ENCODE results near the gene MROH8. TPM values are rescaled to one million over a fixed set of nuclear protein-coding genes. Genes with fewer than 3 reads are reported as not detected.

MROH8 gene
- total and polyA plus RNA-seq, 4 donors = 4.8 to 11.1 (median 8.2) TPM

DNA sequence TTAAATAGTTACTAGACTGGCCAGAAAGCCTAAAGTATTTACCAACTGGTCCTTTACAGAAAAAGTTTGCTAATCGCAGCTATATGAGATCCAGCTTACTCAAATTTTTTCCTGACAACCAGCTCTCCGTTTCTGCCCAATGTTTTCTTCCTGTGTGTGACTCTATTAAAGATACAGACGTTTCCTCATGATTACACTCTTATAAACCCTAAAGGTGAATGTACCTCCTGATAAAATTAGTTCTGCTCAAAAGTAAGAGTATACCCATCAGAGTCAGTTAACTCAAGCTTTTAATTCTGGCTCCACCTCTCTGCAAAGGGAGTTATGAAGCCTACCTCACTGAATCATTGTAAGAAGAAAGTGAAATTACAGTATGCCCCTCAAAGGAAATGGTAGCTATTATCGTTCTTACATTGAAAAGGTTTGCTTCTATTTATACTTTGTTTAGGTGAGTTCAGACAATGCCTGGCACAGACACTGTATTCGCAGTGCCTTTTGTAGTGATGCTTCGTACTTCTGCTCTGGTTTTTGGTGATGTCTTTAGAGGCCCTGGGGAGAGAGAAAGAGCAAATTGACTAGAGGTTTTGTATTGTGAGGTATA, 10.2 kb upstream of the MROH8 start:
- Histone ChIP-seq H3K4me1 (ENCODE audit: control insufficient read depth, insufficient read depth, low read length) (peaks cover 25% of the 10 kb centered on the region), H3K27ac (ENCODE audit: low read depth, low read length) (no peak overlapping the region)

DNA sequence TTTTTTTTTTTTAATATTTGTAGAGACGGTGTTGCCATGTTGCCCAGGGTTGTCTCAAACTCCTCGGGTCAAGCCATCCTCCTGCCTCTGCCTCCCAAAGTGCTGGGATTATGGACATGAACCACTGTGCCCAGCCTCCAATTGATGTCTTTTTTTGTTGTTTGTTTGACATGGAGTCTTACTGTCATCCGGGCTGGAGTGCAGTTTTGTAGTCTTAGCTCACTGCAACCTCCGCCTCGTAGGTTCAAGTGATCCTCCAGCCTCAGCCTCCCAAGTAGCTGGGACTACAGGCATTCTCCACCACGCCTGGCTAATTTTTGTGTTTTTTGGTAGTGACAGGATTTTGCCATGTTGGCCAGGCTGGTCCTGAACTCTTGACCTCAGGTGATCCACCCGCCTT, 9.4 kb upstream of the MROH8 start:
- Histone ChIP-seq H3K27ac (ENCODE audit: low read depth, low read length) (no peak overlapping the region), H3K4me1 (ENCODE audit: control insufficient read depth, insufficient read depth, low read length) (peaks cover 19% of the 10 kb centered on the region)
- WGBS (ENCODE audit: insufficient coverage) = 100% methylated on average over 2 of the region's 7 CpGs

More for the DNA sequence above, 10.2 kb upstream of the MROH8 start:
- H3K27me3 ChIP-seq (ENCODE audit: control insufficient read depth, insufficient read depth, low read length) = no peaks in the 10 kb centered on the region
- WGBS (ENCODE audit: insufficient coverage) = 80% methylated on average over 3 of the region's 6 CpGs
- no peak for DNase-seq (ENCODE audit: low read depth in 4 of 6, low spot score in 6 of 6)
- peaks cover 40% of the 10 kb centered on the region for H3K36me3 ChIP-seq (ENCODE audit: control insufficient read depth, insufficient read depth, low read length)
- H3K9me3 ChIP-seq (ENCODE audit: control insufficient read depth, insufficient read depth, low read length) = no peaks in the 10 kb centered on the region
- H3K4me3 ChIP-seq (ENCODE audit: low read depth, low read length) = no peak overlapping the region

DNA sequence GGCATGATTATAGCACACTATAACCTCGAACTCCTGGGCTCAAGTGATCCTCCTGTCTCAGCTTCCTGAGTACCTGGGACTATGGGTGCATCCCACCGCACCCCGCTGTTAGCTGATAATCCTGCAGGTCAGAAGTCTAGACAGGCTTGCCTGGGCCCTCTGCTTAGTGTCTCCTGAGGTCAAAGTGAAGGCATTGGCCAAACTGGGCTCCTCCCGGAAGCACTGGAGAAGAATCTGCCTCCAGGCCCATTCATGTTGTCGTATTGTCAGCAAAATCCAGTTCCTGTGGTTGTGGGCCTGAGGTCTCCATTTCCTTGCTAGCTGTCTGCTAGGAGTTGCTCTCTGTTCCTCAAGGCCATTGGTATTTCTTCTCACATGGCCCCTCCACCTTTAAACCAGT, 6.3 kb upstream of the MROH8 start:
- Histone ChIP-seq H3K27ac (ENCODE audit: low read depth, low read length) (no peak overlapping the region), H3K4me3 (ENCODE audit: low read depth, low read length) (no peak overlapping the region), H3K4me1 (ENCODE audit: control insufficient read depth, insufficient read depth, low read length) (no peaks in the 10 kb centered on the region), H3K9me3 (ENCODE audit: control insufficient read depth, insufficient read depth, low read length) (no peaks in the 10 kb centered on the region), H3K36me3 (ENCODE audit: control insufficient read depth, insufficient read depth, low read length) (peaks cover 35% of the 10 kb centered on the region), H3K27me3 (ENCODE audit: control insufficient read depth, insufficient read depth, low read length) (no peaks in the 10 kb centered on the region)
- DNase-seq (ENCODE audit: low read depth in 4 of 6, low spot score in 6 of 6) = no peak
- WGBS (ENCODE audit: insufficient coverage) = 98% methylated on average over 5 of the region's 5 CpGs

More for the DNA sequence above, 9.4 kb upstream of the MROH8 start:
- no peak for DNase-seq (ENCODE audit: low read depth in 4 of 6, low spot score in 6 of 6)
- no peaks in the 10 kb centered on the region for H3K9me3 ChIP-seq (ENCODE audit: control insufficient read depth, insufficient read depth, low read length)
- H3K4me3 ChIP-seq (ENCODE audit: low read depth, low read length) = no peak overlapping the region
- H3K27me3 ChIP-seq (ENCODE audit: control insufficient read depth, insufficient read depth, low read length) = no peaks in the 10 kb centered on the region
- H3K36me3 ChIP-seq (ENCODE audit: control insufficient read depth, insufficient read depth, low read length) = peaks cover 41% of the 10 kb centered on the region

DNA sequence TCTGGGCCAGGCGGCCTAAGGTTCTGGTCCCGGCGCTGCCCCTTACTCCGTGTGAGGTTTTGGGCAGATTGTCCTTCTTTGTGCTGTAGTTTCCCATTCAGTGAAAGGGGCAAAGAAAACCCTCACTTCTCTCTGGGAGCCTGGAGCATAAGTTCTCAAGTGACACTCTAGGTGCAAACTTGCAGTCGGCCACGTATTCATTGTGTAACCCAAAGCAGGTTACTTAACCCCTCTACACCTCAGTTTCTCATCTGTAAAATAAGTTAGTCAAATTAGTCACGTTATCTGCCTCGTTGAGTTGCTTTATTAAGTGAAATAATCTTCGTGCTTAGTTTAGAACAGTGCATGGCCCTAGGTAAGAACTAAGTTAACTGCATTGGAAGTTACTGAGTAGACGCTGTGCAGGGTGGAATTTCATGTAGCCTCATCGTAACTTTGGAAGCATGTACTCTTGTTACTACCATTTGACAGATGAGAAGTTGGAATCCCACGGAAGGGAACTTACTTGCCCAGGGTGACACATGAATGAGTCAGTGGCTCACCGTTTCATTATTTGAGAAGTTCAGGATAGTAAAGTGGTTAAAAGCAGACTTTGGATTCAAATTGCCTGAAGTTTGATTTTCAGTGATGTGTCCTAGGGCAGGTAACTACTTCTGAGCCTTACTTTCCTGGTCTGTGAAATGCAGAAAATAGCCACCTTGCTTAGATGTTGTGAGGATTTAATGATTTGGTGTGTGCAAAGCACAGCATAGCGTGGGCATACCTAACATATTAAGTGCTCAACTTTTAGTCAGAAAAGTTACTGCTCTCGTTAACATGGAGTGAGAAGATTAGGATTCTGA, 556 bp upstream of the MROH8 start:
- Histone ChIP-seq H3K9me3 (ENCODE audit: control insufficient read depth, insufficient read depth, low read length) (no peaks in the 10 kb centered on the region), H3K4me1 (ENCODE audit: control insufficient read depth, insufficient read depth, low read length) (peaks cover 5% of the 10 kb centered on the region), H3K27me3 (ENCODE audit: control insufficient read depth, insufficient read depth, low read length) (no peaks in the 10 kb centered on the region), H3K4me3 (ENCODE audit: low read depth, low read length) (peak overlapping the region; percentile 96), H3K36me3 (ENCODE audit: control insufficient read depth, insufficient read depth, low read length) (peaks cover 7% of the 10 kb centered on the region), H3K27ac (ENCODE audit: low read depth, low read length) (peak overlapping the region; percentile 99)
- 12% methylated on average over 13 of the region's 15 CpGs for WGBS (ENCODE audit: insufficient coverage)
- DNase-seq (ENCODE audit: low read depth in 4 of 6, low spot score in 6 of 6) = no peak

DNA sequence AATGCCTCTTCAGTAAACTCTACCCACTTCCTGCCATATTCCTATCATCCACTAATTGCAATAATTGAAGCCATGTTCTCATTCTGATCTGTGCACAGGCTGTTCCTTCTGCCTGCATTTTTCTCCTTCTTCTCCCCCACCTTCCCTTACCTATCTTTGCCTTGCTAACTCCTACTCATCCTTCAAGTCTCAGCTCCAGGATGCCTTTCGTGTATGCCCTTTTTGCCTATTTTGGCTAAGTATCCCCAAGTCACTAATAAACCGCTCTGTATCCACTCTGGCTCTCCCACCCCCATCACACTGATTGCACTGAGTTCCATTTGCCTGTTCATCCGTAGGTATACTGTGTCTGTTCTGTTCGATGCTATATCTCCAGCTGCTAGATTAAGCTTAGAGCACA, 6.5 kb downstream of the MROH8 start:
- H3K9me3 ChIP-seq (ENCODE audit: control insufficient read depth, insufficient read depth, low read length) = no peaks in the 10 kb centered on the region
- H3K4me1 ChIP-seq (ENCODE audit: control insufficient read depth, insufficient read depth, low read length) = peaks cover under 1% of the 10 kb centered on the region
- no peak overlapping the region for H3K4me3 ChIP-seq (ENCODE audit: low read depth, low read length)
- WGBS (ENCODE audit: insufficient coverage) = 90% methylated on average over 2 of the region's 4 CpGs
- H3K27ac ChIP-seq (ENCODE audit: low read depth, low read length) = no peak overlapping the region
- H3K27me3 ChIP-seq (ENCODE audit: control insufficient read depth, insufficient read depth, low read length) = no peaks in the 10 kb centered on the region
- no peaks in the 10 kb centered on the region for H3K36me3 ChIP-seq (ENCODE audit: control insufficient read depth, insufficient read depth, low read length)
- DNase-seq (ENCODE audit: low read depth in 4 of 6, low spot score in 6 of 6) = peak in 1 of 6 donors; percentile 41

DNA sequence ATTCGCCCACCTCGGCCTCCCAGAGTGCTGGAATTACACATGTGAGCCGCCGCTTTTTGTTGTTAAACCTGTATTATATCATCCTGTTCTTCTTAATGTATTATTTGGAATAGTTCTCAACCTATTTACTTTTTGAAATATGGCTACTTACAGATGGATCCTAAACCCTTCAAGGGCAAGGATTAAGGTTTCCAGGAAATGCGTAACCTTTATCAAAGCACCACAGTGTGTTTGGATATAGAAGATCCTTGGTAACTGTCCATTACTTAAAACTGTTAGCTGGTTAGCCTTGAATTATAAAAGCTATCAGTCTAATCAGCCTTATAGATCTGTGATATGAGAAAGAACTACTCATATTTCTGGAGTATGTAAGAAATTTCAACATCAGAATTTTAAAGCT, 12.5 kb downstream of the MROH8 start:
- Histone ChIP-seq H3K27me3 (ENCODE audit: control insufficient read depth, insufficient read depth, low read length) (no peaks in the 10 kb centered on the region), H3K9me3 (ENCODE audit: control insufficient read depth, insufficient read depth, low read length) (no peaks in the 10 kb centered on the region), H3K27ac (ENCODE audit: low read depth, low read length) (no peak overlapping the region), H3K36me3 (ENCODE audit: control insufficient read depth, insufficient read depth, low read length) (no peaks in the 10 kb centered on the region), H3K4me3 (ENCODE audit: low read depth, low read length) (no peak overlapping the region), H3K4me1 (ENCODE audit: control insufficient read depth, insufficient read depth, low read length) (no peaks in the 10 kb centered on the region)
- 100% methylated on average over 1 of the region's 5 CpGs for WGBS (ENCODE audit: insufficient coverage)
- no peak for DNase-seq (ENCODE audit: low read depth in 4 of 6, low spot score in 6 of 6)

DNA sequence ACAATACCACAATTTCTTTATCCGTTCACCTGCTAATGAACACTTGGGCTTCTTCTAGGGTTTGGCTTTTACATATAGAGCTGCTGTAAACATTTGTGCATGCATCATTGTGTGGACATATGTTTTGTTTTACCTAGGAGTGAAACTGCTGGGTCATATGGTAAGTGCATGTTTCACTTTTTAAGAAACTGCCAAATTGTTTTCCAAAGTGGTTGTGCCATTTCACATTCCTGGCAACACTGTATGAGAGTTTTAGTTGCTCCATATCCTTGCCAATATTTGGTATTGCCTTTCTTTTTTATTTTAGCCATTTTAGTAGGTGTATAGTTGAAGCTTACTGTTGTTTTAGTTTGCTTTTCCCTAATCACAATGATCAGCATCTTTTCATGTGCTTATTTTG, 14.3 kb downstream of the MROH8 start:
- DNase-seq (ENCODE audit: low read depth in 4 of 6, low spot score in 6 of 6) = no peak
- H3K4me1 ChIP-seq (ENCODE audit: control insufficient read depth, insufficient read depth, low read length) = no peaks in the 10 kb centered on the region
- WGBS (ENCODE audit: insufficient coverage) = no CpG with 5 or more reads among the region's 1 CpG
- H3K27me3 ChIP-seq (ENCODE audit: control insufficient read depth, insufficient read depth, low read length) = no peaks in the 10 kb centered on the region
- no peak overlapping the region for H3K4me3 ChIP-seq (ENCODE audit: low read depth, low read length)
- no peak overlapping the region for H3K27ac ChIP-seq (ENCODE audit: low read depth, low read length)
- no peaks in the 10 kb centered on the region for H3K36me3 ChIP-seq (ENCODE audit: control insufficient read depth, insufficient read depth, low read length)
- H3K9me3 ChIP-seq (ENCODE audit: control insufficient read depth, insufficient read depth, low read length) = no peaks in the 10 kb centered on the region

DNA sequence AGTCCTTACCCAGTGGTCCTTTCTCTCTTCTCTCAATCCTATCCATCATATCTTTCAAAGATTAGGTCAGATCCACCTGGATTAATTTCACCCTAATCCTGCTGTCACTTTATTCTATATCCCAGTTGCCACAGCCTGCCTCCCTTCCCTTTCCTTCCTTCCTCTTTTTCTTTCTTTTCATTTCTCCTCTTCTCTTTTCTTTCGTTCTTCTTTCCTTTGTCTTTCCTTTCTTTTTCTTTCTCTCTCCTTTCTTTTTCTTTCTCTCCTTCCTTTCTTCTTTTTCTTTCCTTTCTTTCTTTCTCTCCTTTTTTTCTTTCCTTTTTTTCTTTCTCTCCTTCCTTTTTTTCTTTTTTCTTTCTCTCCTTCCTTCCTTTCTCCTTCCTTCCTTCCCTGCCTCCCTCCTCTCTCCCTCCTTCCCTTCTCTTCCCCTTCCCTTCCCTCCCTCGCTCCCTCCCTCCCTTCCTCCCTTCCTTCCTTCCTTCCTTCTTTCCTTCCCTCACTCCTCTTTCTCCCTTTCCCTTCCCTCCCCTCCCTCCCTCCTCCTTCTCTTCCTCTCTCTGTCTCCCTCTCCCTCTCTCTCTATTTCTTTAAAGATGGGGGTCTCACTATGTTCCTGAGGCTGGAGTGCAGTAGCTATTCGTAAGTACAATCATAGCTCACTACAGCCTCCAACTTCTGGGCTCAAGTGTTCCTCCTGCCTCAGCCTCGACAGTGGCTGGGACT, 15.4 kb downstream of the MROH8 start:
- 100% methylated on average over 1 of the region's 4 CpGs for WGBS (ENCODE audit: insufficient coverage)
- no peak for DNase-seq (ENCODE audit: low read depth in 4 of 6, low spot score in 6 of 6)

DNA sequence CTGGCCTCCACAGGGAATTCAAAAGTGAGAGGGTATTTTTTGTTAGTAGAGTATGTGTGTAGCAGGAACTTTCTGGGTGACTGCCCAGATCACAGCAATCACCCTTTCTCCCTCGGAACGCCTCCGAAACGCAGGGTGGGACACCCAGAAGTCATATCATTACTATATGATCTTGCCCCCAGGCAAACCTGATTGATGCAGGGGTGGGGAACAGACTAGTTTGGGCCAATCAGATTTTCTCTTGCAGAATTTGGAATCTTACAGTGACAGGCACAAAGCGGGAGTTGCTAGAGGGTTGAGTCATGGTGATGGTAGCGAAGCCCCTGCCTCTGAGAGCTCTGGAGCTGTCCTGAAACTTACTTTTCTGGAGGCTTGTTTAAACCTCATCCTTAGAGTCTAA, 16.7 kb downstream of the MROH8 start:
- H3K9me3 ChIP-seq (ENCODE audit: control insufficient read depth, insufficient read depth, low read length) = no peaks in the 10 kb centered on the region

More for the DNA sequence above, 15.4 kb downstream of the MROH8 start:
- H3K36me3 ChIP-seq (ENCODE audit: control insufficient read depth, insufficient read depth, low read length) = no peaks in the 10 kb centered on the region
- H3K27me3 ChIP-seq (ENCODE audit: control insufficient read depth, insufficient read depth, low read length) = no peaks in the 10 kb centered on the region
- H3K9me3 ChIP-seq (ENCODE audit: control insufficient read depth, insufficient read depth, low read length) = no peaks in the 10 kb centered on the region
- no peak overlapping the region for H3K4me3 ChIP-seq (ENCODE audit: low read depth, low read length)
- H3K27ac ChIP-seq (ENCODE audit: low read depth, low read length) = no peak overlapping the region
- no peaks in the 10 kb centered on the region for H3K4me1 ChIP-seq (ENCODE audit: control insufficient read depth, insufficient read depth, low read length)

More for the DNA sequence above, 16.7 kb downstream of the MROH8 start:
- H3K27ac ChIP-seq (ENCODE audit: low read depth, low read length) = no peak overlapping the region
- DNase-seq (ENCODE audit: low read depth in 4 of 6, low spot score in 6 of 6) = peak in 1 of 6 donors; percentile 3
- H3K4me3 ChIP-seq (ENCODE audit: low read depth, low read length) = no peak overlapping the region
- no CpG with 5 or more reads among the region's 6 CpGs for WGBS (ENCODE audit: insufficient coverage)
- H3K36me3 ChIP-seq (ENCODE audit: control insufficient read depth, insufficient read depth, low read length) = no peaks in the 10 kb centered on the region
- no peaks in the 10 kb centered on the region for H3K4me1 ChIP-seq (ENCODE audit: control insufficient read depth, insufficient read depth, low read length)
- no peaks in the 10 kb centered on the region for H3K27me3 ChIP-seq (ENCODE audit: control insufficient read depth, insufficient read depth, low read length)

Measured in spinal cord (tissue), 10 donors.